Esophagus muscularis mucosa (tissue), 4 donors: ENCODE measurements around the gene PPP1R12B.

Experiments
- EP300 ChIP-seq: sonication (generic); formaldehyde crosslinking; IDR thresholded peaks from one replicate; pipeline ENCODE4 v1.6.1; 2017; ENCODE audit warnings: antibody characterized with exemption
- POLR2A ChIP-seq: fragments of 450-650 bp; IDR thresholded peaks from one replicate; pipeline ENCODE4 v1.6.1; 2017; ENCODE audit warnings: antibody characterized with exemption, moderate library complexity, mild to moderate bottlenecking, low read depth
- POLR2AphosphoS5 ChIP-seq, 2 donors: sonication (generic); formaldehyde crosslinking; IDR thresholded peaks; one replicate each; pipeline ENCODE4 v1.6.1; 2017; ENCODE audit warnings: antibody characterized with exemption in 2 of 2
- TF ChIP-seq, protein P1 (sequence below), 3 experiments: fragments of 200-600 bp in 2 of 3; fragments of 450-650 bp in 1 of 3; sonication (generic) in 2 of 3; IDR thresholded peaks; one replicate each; pipeline ENCODE4 v1.5.1; 2017 to 2019; ENCODE audit warnings: antibody characterized with exemption in 3 of 3, mild to moderate bottlenecking in 2 of 3, moderate library complexity in 1 of 3

DNA sequence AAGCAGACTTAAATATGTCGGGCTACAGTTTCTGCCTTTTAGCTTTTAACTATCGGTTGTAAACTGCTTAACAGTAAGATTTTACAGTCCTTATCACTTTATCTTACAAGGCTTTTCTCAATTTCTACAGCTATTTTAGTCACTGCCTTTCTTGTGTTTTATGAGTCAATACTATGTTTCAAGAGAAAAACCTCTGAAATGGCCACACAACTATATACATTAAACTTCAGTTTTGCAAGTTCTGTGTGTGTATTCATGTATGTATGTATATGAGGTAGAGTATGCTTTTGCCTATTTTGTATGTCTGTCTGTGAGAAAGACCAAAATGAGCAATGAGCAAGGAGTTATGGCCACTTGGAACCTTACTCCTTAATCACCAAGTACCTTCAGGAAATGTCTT lies 191.9 kb downstream of the PPP1R12B start:
- TF ChIP-seq, protein P1, sequence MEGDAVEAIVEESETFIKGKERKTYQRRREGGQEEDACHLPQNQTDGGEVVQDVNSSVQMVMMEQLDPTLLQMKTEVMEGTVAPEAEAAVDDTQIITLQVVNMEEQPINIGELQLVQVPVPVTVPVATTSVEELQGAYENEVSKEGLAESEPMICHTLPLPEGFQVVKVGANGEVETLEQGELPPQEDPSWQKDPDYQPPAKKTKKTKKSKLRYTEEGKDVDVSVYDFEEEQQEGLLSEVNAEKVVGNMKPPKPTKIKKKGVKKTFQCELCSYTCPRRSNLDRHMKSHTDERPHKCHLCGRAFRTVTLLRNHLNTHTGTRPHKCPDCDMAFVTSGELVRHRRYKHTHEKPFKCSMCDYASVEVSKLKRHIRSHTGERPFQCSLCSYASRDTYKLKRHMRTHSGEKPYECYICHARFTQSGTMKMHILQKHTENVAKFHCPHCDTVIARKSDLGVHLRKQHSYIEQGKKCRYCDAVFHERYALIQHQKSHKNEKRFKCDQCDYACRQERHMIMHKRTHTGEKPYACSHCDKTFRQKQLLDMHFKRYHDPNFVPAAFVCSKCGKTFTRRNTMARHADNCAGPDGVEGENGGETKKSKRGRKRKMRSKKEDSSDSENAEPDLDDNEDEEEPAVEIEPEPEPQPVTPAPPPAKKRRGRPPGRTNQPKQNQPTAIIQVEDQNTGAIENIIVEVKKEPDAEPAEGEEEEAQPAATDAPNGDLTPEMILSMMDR (IDR thresholded peaks at IDR 0.05), result no peak
- TF ChIP-seq POLR2A, result no peak
- TF ChIP-seq POLR2AphosphoS5 (IDR thresholded peaks at IDR 0.05), result no peak
- TF ChIP-seq EP300, result no peak
